ENCODE measurements around the gene SRPK3.

Gene SRPK3

DNA sequence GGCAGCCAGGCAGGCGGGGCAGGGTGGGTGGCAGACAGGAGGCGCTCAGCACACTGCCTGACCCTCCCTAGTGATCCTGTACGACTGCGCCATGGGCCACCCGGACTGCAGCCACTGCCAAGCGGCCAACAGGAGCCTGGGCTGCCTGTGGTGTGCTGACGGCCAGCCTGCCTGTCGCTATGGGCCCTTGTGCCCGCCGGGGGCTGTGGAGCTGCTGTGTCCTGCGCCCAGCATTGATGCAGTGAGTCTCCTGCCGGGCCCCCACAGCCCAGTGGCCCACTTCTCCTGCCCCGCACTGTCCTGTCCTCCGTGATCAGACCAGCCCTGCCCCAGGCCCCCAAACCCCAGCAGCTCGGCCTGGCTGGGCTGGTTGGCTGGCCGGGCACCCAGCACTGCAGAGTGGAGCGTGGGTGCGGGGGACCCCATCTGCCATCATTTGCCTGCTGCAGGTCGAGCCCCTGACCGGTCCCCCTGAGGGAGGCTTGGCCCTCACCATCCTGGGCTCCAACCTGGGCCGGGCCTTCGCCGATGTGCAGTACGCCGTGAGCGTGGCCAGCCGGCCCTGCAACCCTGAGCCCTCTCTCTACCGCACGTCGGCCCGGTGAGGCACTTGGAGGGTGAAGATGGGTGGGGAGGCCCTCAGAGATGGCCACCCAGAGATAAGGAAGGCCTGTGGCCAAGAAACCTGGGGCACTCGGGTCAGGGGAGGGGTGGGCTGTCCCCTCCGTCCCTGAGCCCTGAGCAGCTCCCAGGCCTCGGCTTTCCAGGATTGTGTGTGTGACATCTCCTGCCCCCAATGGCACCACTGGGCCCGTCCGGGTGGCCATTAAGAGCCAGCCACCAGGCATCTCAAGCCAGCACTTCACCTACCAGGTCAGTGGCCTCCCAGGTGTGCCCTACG is 9.2 kb upstream of the SRPK3 start:
- no peak for DNase-seq

DNA sequence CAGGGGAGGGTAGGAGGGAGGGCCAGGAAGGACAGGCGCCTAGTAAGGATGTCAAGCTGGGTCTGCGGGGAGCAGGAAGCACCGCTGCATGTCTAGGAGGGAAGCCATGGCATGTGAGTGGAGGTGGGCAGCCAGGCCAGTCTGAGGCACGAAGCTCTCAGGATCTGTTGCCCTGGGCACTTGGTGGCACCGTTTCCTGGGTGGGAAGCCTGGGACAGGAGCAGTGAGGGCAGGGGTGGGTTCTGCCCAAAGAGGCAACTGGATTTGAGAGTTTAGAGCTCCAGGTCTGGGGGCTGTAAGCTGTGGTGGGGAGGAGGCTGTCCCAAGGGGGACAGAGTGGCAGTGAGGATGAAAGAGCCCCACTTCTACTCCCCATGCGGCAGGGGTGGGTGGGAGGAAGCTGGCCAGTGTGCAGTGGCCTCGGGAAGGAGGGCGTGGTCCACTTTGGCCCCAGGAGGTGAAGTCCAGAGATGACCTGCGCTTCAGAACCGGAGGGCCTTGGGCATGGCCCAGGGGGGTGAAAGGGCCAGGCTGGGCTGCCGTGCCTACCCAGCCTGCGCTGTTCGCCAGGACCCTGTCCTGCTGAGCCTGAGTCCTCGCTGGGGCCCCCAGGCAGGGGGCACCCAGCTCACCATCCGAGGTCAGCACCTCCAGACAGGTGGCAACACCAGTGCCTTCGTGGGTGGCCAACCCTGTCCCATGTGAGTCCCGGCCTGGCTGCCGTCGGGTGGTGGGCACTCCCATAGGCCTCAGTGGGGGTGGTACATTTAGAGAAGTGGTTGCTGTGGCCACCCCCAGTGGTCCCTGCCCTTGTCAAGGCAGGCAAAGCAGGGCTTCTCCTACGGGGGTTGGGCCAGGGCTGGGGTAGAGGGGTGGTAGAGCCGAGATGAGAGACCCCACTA is 8.3 kb upstream of the SRPK3 start:
- DNase-seq: no peak

DNA sequence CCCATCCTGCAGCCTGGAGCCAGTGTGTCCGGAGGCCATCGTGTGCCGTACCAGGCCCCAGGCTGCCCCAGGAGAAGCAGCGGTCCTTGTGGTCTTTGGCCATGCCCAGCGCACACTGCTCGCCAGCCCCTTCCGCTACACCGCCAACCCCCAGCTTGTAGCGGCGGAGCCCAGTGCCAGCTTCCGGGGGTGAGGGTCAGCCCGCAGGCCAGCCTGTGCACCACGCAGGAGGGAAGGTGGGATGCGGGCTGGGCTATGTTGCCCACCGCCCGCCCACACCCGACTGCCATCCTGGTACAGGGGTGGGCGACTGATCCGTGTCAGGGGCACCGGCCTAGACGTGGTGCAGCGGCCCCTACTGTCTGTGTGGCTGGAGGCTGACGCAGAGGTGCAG is 7.6 kb upstream of the SRPK3 start:
- no peak for DNase-seq

DNA sequence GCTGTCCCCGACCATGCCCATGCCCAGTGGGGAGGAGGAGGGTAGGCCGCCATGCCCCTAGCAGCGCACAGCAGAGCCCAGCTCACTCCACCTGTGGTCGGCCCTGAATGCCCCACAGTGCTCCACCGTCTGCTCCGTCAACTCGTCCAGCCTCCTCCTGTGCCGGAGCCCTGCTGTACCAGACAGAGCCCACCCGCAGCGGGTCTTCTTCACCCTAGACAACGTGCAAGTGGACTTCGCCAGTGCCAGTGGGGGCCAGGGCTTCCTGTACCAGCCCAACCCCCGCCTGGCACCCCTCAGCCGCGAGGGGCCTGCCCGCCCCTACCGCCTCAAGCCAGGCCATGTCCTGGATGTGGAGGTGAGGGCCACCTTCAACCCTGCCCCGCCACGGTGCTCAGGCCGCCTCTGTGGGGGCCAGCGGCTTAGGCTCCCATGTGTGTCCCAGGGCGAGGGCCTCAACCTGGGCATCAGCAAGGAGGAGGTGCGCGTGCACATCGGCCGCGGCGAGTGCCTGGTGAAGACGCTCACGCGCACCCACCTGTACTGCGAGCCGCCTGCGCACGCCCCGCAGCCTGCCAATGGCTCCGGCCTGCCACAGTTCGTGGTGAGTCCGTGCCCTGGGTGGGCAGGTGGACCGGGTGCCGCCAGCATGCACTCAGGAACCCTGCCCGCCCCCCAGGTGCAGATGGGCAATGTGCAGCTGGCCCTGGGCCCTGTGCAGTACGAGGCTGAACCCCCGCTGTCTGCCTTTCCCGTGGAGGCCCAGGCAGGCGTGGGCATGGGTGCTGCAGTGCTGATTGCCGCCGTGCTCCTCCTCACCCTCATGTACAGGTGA is 6.9 kb upstream of the SRPK3 start:
- DNase-seq: no peak

DNA sequence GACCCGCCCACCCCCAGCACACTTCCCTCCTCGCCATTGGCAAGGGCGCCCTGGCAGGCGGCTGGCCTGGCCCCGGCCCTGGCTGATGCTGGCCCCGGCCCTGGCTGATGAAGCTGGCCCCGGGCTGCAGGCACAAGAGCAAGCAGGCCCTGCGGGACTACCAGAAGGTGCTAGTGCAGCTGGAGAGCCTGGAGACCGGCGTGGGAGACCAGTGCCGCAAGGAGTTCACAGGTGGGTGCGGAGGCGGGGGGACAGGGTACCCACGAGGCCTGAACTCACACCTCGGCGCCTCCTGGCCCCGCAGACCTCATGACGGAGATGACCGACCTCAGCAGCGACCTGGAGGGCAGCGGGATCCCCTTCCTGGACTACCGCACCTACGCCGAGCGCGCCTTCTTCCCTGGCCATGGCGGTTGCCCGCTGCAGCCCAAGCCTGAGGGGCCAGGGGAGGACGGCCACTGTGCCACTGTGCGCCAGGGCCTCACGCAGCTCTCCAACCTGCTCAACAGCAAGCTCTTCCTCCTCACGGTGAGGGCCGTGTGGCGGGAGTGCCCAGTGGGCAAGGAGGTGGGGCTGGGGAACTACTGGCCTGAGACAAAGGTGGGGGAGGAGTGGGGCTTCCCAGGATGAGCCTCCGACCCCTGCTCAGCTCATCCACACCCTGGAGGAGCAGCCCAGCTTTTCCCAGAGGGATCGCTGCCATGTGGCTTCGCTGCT is 6.1 kb upstream of the SRPK3 start:
- no peak for DNase-seq

DNA sequence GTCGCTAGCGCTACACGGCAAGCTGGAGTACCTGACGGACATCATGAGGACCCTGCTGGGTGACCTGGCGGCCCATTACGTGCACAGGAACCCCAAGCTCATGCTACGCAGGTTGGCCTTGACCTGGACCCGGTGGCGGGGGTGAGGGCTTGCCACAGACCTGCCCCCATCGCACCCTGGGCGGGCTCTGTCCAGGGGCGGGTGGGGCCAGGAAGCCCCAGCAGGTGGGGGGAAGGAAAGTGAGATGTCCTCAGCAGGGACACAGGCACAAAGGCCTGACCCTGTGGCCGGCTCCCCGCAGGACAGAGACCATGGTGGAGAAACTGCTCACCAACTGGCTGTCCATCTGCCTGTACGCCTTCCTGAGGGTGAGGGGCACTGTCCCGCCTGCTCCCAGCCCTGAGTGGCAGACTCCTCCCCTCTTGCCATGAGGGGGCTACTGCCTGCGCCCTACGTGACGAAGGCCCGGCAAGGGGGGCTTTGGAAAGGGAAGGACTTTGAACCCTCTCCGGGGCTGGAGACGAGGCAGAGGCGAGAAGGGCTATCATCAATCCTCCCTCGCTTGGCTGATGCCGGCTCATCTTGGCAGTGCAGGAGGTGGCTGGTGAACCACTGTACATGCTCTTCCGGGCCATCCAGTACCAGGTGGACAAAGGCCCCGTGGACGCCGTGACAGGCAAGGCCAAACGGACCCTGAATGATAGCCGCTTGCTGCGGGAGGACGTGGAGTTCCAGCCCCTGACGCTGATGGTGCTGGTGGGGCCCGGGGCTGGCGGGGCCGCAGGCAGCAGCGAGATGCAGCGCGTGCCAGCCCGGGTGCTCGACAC is 5.3 kb upstream of the SRPK3 start:
- DNase-seq: no peak

DNA sequence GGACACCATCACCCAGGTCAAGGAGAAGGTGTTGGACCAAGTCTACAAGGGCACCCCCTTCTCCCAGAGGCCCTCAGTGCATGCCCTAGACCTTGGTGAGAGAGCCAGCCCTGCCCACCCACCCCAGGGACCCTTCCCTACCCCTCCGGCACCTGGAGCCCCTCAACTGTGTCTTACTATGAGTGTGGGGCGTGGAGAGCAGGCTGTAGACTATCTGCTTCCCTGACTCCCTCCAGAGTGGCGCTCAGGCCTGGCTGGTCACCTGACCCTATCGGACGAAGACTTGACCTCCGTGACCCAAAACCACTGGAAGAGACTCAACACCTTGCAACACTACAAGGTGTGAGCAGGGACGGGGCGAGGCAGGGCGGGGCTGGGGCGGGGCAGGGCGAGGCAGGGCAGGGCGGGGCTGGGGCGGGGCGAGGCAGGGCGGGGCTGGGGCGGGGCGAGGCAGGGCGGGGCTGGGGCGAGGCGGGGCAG is 4.7 kb upstream of the SRPK3 start:
- DNase-seq: no peak

DNA sequence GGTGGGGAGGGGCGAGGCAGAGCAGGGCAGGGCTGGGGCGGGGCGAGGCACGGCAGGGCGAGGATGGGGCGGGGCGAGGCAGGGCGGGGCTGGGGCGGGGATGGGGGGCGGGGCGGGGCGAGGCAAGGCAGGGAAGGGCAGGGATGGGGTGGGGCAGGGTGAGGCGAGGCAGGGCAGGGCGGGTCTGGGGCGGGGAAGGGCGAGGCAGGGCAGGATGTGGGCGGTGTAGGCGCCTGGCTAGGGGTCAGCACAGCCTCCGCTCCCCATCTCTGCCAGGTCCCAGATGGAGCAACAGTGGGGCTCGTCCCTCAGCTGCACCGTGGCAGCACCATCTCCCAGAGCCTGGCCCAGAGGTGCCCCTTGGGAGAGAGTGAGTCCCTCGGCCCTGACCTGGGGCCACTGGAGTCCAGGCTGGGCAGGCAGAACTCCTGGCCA is 4.2 kb upstream of the SRPK3 start:
- DNase-seq: no peak

DNA sequence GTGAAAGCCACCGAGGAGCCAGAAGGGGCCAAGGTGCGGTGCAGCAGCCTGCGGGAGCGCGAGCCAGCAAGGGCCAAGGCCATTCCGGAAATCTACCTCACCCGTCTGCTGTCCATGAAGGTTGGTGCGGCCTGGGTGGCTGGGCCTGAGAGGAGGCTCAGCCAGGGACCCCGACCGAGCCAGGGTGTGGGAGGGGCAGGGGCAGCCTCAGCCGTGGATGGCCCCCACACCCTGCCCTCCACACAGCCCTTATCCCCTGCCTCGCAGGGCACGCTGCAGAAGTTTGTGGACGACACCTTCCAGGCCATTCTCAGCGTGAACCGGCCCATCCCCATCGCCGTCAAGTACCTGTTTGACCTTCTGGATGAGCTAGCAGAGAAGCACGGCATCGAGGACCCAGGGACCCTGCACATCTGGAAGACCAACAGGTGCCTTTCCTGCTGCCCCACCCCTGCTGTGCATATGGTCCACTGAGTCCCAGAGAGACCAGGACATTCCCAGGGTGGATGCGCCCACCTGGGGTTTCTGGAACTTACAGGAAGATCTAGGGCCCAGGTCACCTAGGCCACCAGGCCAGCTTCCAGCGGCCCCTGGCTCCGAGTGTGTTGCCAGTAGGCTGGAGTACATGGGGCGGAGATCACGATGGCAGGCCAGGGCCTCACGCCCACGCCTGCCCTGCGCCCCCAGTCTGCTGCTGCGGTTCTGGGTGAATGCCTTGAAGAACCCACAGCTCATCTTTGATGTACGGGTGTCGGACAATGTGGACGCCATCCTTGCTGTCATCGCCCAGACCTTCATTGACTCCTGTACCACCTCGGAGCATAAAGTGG is 3.4 kb upstream of the SRPK3 start:
- DNase-seq: no peak

DNA sequence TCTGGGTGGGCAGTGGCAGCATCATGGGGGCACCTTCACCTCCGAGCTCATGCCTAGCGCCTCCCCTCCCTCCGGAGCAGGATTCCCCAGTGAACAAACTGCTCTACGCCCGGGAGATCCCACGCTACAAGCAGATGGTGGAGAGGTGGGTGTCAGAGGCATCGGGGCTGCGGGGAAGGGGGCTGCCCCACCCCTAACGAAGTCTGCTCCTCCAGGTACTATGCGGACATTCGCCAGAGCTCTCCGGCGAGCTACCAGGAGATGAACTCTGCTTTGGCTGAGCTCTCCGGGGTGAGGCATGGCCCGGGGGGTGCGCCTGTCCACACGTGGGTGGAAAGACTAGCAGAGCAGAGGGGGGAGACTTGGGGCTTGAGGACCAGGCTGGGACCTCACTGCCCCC is 2.7 kb upstream of the SRPK3 start:
- DNase-seq: no peak

DNA sequence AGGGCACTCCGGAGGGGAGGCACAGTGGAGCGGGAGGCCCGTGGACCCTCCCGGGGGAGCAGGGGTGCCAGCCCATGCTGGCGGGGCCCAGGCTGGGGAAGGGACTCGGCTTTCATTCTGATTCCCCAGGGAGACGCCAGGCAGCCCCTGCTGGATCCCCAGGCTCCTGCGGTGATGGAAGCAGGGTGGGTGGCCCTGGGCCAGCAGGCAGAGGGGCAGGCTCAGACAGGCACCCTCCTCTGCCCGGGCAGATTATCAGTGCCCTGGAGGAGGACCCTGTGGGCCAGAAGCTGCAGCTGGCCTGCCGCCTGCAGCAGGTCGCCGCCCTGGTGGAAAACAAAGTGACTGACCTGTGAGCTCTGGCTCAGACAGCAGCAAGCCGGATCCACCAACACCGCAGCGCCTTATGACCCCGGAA is 2.1 kb upstream of the SRPK3 start:
- DNase-seq: no peak

DNA sequence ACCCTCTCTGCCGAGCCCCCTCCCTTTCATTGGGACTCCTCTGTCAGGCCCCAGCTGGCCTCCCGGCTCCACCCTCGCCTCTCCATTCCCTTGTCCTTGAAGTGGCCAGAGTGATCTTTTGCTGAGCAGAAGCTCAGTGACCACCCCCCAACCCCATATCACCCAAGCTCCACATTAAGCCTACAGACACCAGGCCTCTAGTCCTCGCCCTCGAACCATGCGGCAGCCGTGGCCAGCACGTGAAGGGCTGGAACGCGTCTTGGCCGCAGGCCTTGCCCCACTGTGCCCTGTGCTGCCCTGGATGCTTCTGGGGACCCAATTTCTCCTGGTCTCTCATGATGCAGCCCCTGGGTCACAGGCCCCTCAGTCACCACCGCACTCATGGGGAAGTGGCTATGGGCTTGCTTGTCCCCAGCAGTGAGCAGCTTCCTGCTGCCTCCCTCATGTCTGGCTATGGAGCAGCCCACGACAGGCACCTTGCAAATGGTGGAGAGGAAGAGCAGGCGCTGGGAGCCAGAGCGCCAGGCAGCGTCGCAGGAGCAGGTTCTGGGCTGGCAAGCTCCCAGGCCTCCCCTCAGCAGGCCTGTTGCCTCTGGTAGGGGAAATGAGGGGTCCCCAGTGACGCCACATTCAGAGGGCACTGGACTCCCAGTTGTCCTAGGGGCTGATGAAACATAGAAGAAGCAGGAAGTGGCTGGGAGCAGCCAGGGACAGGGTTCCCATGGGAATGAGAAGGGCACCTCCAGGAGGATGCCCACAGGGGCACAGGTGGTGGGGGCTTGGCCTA is 757 bp upstream of the SRPK3 start:
- DNase-seq: no peak

DNA sequence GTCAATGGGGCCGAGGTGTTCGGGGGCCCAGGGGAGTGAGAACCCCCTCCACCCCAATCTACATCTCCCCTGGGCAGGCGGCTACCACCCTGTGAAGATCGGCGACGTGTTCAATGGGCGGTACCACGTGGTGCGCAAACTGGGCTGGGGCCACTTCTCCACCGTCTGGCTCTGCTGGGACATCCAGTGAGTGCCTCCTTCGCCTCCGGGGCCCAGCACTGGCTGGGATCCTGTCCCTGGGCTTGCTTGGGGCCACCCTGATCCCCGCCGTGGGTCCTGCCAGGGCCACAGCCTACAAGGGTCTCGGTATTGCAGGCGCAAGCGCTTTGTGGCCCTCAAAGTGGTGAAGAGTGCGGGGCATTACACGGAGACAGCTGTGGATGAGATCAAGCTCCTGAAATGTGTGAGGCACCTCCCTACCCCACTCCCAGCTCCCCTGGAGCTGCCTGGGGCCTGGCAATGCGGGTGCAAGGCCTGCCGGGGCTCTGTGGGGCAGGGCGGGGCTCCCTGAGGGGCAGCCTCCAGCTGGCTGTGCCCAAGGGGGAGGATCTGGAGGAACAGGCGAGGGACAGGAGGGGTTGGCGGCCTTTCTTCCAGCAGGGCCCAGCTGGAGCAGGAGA is 697 bp downstream of the SRPK3 start:
- DNase-seq: no peak

DNA sequence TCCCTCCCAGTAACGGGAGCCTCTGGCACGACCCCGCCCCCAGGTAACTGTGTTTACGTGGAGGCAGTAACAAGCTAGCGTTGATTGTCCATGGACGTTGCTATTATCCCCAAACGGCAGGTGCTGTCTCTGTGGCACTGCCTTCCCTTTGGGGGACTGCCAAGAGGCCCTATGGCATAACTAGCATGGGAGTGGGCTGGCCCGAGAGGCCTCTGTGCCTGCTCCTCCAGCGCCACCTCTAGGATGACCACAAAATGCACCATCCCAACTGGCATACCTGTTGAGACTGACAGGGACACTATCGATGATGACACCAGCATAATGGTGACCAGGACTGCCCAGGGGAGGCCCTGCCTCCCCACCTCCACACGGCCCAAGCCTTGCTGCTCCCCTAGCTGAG is 1.5 kb downstream of the SRPK3 start:
- DNase-seq: no peak

DNA sequence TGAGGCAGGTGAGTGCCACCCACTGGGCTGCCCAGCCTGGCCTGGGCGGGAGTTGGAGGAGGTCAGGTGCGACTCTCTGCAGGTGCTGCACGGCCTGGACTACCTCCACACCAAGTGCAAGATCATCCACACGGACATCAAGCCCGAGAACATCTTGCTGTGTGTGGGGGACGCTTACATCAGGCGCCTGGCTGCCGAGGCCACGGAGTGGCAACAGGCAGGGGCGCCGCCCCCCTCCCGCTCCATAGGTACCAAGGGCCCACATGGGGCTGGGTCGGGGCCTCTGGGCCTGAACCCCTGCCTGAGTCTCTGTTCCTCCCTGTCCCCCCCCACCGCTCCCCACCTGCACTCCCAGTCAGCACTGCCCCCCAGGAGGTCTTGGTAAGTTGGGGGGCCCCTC is 2.0 kb downstream of the SRPK3 start:
- DNase-seq: no peak

DNA sequence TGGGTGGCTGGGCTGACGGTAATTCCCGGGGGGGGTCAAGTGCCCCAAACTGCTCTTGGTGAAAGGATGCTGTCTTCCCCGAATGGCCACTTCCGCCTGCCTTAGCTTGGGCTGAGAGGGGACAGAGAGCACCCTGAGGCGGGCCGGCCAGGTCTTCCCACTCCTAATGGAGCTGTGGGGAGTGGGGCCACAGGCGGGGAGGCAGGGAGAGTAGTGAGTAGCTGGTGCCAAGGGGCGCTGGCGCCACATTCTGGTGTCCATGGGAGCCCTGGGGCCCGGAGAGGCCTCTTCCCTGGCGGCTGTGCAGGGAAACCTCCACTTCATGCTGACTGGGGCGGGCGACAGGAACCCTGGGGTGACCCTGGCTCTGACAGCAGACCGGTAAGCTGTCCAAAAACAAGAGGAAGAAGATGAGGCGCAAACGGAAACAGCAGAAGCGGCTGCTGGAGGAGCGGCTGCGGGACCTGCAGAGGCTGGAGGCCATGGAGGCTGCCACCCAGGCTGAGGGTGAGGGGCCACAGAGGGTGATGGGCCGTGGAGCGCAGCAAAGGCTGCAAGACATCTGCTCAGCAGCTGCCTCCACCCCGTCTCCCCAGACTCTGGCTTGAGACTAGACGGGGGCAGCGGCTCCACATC is 2.7 kb downstream of the SRPK3 start:
- no peak for DNase-seq

DNA sequence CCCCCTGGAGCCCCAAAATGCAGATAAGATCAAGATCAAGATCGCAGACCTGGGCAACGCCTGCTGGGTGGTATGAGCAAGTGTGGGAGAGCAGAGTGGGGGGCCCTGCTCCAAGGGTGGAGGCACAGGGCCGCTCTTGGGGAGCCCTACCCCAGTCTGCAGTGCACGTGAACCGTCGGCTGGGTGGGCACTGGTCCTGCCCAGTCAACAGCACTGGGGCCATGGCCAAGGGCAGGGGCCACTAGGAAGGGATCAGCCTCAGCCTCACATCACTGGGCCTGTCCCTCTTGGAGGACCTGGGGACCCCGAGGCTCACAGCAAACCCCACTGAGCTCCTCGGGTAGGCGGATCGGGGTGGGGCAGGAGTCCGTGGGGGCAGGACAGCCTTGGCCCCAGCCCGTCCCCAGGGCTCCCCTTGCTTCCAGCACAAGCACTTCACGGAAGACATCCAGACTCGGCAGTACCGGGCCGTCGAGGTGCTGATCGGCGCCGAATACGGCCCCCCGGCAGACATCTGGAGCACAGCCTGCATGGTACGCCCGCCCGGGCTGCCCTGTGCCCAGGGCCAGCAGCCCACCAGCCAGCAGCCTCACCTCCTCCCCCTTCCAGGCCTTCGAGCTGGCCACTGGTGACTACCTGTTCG is 3.6 kb downstream of the SRPK3 start:
- no peak for DNase-seq

DNA sequence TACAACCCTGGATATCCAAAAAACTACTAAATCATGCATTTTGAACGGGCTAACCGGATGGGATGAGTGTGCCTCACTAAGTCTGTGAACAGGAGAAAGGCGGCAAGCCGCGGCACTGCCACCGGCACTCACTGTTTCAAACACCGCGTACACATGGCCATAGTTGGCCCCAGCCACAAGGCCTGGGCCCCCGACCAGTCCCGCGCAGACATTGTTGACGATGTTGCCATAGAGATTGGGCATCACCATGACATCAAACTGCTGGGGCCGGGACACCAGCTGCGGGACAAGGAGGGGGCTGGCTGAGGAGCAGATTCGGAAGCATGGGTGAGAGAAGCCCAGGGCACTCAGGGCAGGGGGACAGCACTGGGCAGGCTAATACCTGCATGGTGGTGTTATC is 5.8 kb downstream of the SRPK3 start:
- DNase-seq: no peak
